HepG2 (cell line): ENCODE measurements around the gene HOXB2. TPM values are rescaled to one million over a fixed set of nuclear protein-coding genes. Genes with fewer than 3 reads are reported as not detected.

ENCODE experiments used
- ATAC-seq: fragments of 200-7000 bp; cut with Tn5 transposase; 3 replicates; pipeline ENCODE4 v1.9.1; 2020; ENCODE audit warnings: mild to moderate bottlenecking, moderate library complexity
- BruUV-seq: library from RNA; stranded (reverse); fragments of 400-500 nt; replicated peaks from 2 replicates; lab custom pipeline; 2021; lab: Mats Ljungman, UMichigan
- CTCF ChIA-PET: fragments of 300-600 bp; formaldehyde crosslinking; extraction: SDS; loops from one replicate; lab custom pipeline; 2021; ENCODE audit warnings: low total read pairs, inconsistent platforms, low intra/inter-chr PET ratio; lab: Yijun Ruan, JAX
- POLR2A ChIA-PET: fragments of 350-600 bp; sonication (Branson Sonifier 250); formaldehyde crosslinking; loops from one replicate; lab custom pipeline; 2020; ENCODE audit warnings: antibody characterized with exemption, inconsistent platforms; lab: Yijun Ruan, JAX
- DNase-seq: peaks from one replicate; pipeline ENCODE4 v3.0.0-alpha.2; 2015; ENCODE audit warnings: low spot score
- FAIRE-seq: peaks from 3 replicates; lab custom pipeline; 2011; peaks lifted over from hg19 to GRCh38; lab: Jason Lieb, UNC
- H2AFZ ChIP-seq: one replicate; pipeline ENCODE4 v1.6.1; 2011; ENCODE audit warnings: low read length, inconsistent platforms
- H3K27ac ChIP-seq: fragments of 300-600 bp; 3 replicates; pipeline ENCODE4 v1.8.0; 2011; ENCODE audit warnings: mixed run types, mild to moderate bottlenecking, mixed read lengths, low read length, inconsistent platforms; ENCODE audit not compliant: insufficient read depth; ENCODE audit errors: extremely low read length
- H3K27me3 ChIP-seq, 2 experiments: fragments of 200-600 bp in 1 of 2; 2 replicates in 1 of 2; 3 replicates in 1 of 2; pipeline versions ENCODE4 v1.6.0 to v1.8.0; 2011; ENCODE audit warnings: low read length in 2 of 2, mild to moderate bottlenecking in 2 of 2, moderate library complexity in 2 of 2, inconsistent platforms in 1 of 2; ENCODE audit not compliant: insufficient read depth in 2 of 2, control insufficient read depth in 1 of 2
- H3K36me3 ChIP-seq, 2 experiments: fragments of 200-600 bp in 1 of 2; replicated peaks in 1 of 2; 2 replicates in 1 of 2; 3 replicates in 1 of 2; pipeline versions ENCODE4 v1.5.1 to v1.8.0; 2011; ENCODE audit warnings: low read length in 2 of 2, inconsistent platforms in 1 of 2; ENCODE audit not compliant: insufficient read depth in 2 of 2, control insufficient read depth in 1 of 2
- H3K4me1 ChIP-seq: 2 replicates; pipeline ENCODE4 v1.5.1; 2012; ENCODE audit warnings: low read length, inconsistent platforms; ENCODE audit not compliant: insufficient read depth
- H3K4me2 ChIP-seq: 2 replicates; pipeline ENCODE4 v1.6.0; 2011; ENCODE audit warnings: low read depth, low read length, inconsistent platforms
- H3K4me3 ChIP-seq, 3 experiments: fragments of 200-600 bp in 1 of 3; sonication (generic), shearing (Covaris generic) in 1 of 3; replicated peaks in 1 of 3; 2 replicates each; pipeline ENCODE4 v1.5.1; 2011 to 2016; ENCODE audit warnings: low read length in 3 of 3, inconsistent platforms in 2 of 3, low read depth in 2 of 3, mild to moderate bottlenecking in 2 of 3, control low read depth in 1 of 3, mixed read lengths in 1 of 3; ENCODE audit not compliant: insufficient read depth in 1 of 3
- H3K79me2 ChIP-seq: one replicate; pipeline ENCODE4 v1.6.1; 2011; ENCODE audit warnings: low read length, inconsistent platforms; ENCODE audit not compliant: insufficient read depth
- H3K9ac ChIP-seq: 2 replicates; pipeline ENCODE4 v1.6.0; 2011; ENCODE audit warnings: mild to moderate bottlenecking, low read depth, low read length, inconsistent platforms; ENCODE audit not compliant: insufficient read depth
- H3K9me3 ChIP-seq: 2 replicates; pipeline ENCODE4 v1.5.1; 2012; ENCODE audit warnings: mild to moderate bottlenecking, low read length
- H4K20me1 ChIP-seq: 2 replicates; pipeline ENCODE4 v1.6.0; 2011; ENCODE audit warnings: inconsistent platforms, mild to moderate bottlenecking, low read length, moderate library complexity; ENCODE audit not compliant: insufficient read depth
- AHDC1 ChIP-seq: sonication (generic); formaldehyde crosslinking; IDR thresholded peaks from 2 replicates; pipeline ENCODE4 v1.5.1; 2020; ENCODE audit warnings: mild to moderate bottlenecking, missing genetic modification reagents, borderline replicate concordance
- CHCHD3 ChIP-seq: sonication (generic); formaldehyde crosslinking; IDR thresholded peaks from 2 replicates; pipeline ENCODE4 v1.8.0; 2022; ENCODE audit warnings: mild to moderate bottlenecking, missing genetic modification reagents, moderate library complexity
- ELK4 ChIP-seq: sonication (generic); formaldehyde crosslinking; IDR thresholded peaks from 2 replicates; pipeline ENCODE4 v1.9.0; 2021; ENCODE audit warnings: missing genetic modification reagents, borderline replicate concordance
- RARG ChIP-seq: sonication (generic); formaldehyde crosslinking; IDR thresholded peaks from 2 replicates; pipeline ENCODE4 v1.4.0; 2020; ENCODE audit warnings: low read depth, mild to moderate bottlenecking, missing genetic modification reagents
- ZNF20 ChIP-seq: sonication (generic); formaldehyde crosslinking; IDR thresholded peaks from 2 replicates; pipeline ENCODE4 v1.4.0; 2020; ENCODE audit warnings: mild to moderate bottlenecking, moderate library complexity, missing genetic modification reagents
- ZNF225 ChIP-seq: sonication (generic); formaldehyde crosslinking; IDR thresholded peaks from 2 replicates; pipeline ENCODE4 v1.4.0; 2020; ENCODE audit warnings: mild to moderate bottlenecking, missing genetic modification reagents
- ZNF619 ChIP-seq: sonication (generic); formaldehyde crosslinking; IDR thresholded peaks from 2 replicates; pipeline ENCODE4 v1.4.0; 2020; ENCODE audit warnings: mild to moderate bottlenecking, missing genetic modification reagents
- ZNF850 ChIP-seq: sonication (generic); formaldehyde crosslinking; conservative IDR thresholded peaks from 2 replicates; pipeline ENCODE4 v1.9.0; 2021; ENCODE audit warnings: mild to moderate bottlenecking, missing genetic modification reagents
- WGBS: methylation state at CpG from one replicate; pipeline ENCODE4 v1.1.6; 2017; ENCODE audit warnings: low lambda C conversion rate; 5-methylcytosine and 5-hydroxymethylcytosine counted together
- in situ Hi-C: cut with HindIII; loops from 2 replicates; pipeline ENCODE4 v1.10.0; 2017; ENCODE audit warnings: low pct_unique_long_range_greater_than_20kb; ENCODE audit not compliant: extremely low pct_ligation_motif_present
- intact Hi-C: fragments of 100-400 bp; cut with micrococcal nuclease; formaldehyde crosslinking; loops from one replicate; pipeline ENCODE4 v1.10.0; 2022; ENCODE audit not compliant: unreplicated experiment
- polyA plus RNA-seq, 8 experiments: library from polyadenylated mRNA; depleted of rRNA in 3 of 8; stranded (reverse) in 7 of 8; unstranded in 1 of 8; fragments of >200 nt; fragmentation: Illumina TruSeq in 4 of 8; extraction: Trizol in 4 of 8; gene quantifications; 2 replicates each; pipeline versions ENCODE4 v1.2.1 to v1.2.3, GENCODE V29; 2011 to 2016; ENCODE audit warnings: low read depth in 4 of 8, missing spikeins in 1 of 8, mixed read lengths in 1 of 8; ENCODE audit not compliant: insufficient read depth in 1 of 8
- total RNA-seq, 5 experiments: library from RNA; depleted of rRNA; stranded (reverse); fragments of >200 nt; fragmentation: Illumina TruSeq; extraction: Trizol; gene quantifications; 2 replicates each; pipeline ENCODE4 v1.2.3, GENCODE V29; 2016; ENCODE audit warnings: low read depth in 1 of 5

HOXB2 gene
- total and polyA plus RNA-seq, 2 of the 13 experiments (the other 11 are each of a cell fraction or from before 2014, with no cell fraction given) = not detected

- H3K4me1 ChIP-seq = no peaks in the 10 kb centered on the region
- 15% methylated on average over 7 of the region's 7 CpGs for WGBS
- intact Hi-C loops = no loop called here
- H4K20me1 ChIP-seq = no peaks in the 10 kb centered on the region
- no peak overlapping the region for H3K27ac ChIP-seq
- no peak for ATAC-seq
- no peak overlapping the region for H3K4me3 ChIP-seq
- ChIA-PET CTCF (no interaction called here), POLR2A (no interaction called here)
- DNase-seq = no peak
- H3K27me3 ChIP-seq = peaks cover 0 to 17% of the 10 kb centered on the region in 2 experiments; a peak in 1 of 5 replicates
- H3K79me2 ChIP-seq = no peaks in the 10 kb centered on the region
- no peak for TF ChIP-seq ZNF850 (CRISPR knock-in tag)
- no peak for TF ChIP-seq AHDC1
- no peak for TF ChIP-seq ELK4 (CRISPR knock-in tag)
- no peak for TF ChIP-seq ZNF20 (CRISPR knock-in tag)
- no peak for TF ChIP-seq ZNF619
- no peak for TF ChIP-seq ZNF225 (CRISPR knock-in tag)
- TF ChIP-seq RARG (CRISPR knock-in tag) = no peak
- TF ChIP-seq CHCHD3 (CRISPR knock-in tag) = no peak
- no peaks in the 10 kb centered on the region for H3K36me3 ChIP-seq
- H2AFZ ChIP-seq = no peak overlapping the region
- in situ Hi-C loops = no loop called here
- BruUV-seq = no TSS peak
- H3K9me3 ChIP-seq = no peaks in the 10 kb centered on the region
- no peak overlapping the region for H3K4me2 ChIP-seq
- no peak for FAIRE-seq
- H3K9ac ChIP-seq = no peak overlapping the region
Observed at GRCh38 chr17:48513097-48513496, 31.8 kb downstream of the HOXB2 start.
